ENCODE measurements around the gene KRTAP4-7.
"Not testable (repeated sequence)": the region's sequence is repeated elsewhere in the genome, so short reads cannot be mapped to it uniquely, and the experiment has no call there.

KRTAP4-7 gene

DNA sequence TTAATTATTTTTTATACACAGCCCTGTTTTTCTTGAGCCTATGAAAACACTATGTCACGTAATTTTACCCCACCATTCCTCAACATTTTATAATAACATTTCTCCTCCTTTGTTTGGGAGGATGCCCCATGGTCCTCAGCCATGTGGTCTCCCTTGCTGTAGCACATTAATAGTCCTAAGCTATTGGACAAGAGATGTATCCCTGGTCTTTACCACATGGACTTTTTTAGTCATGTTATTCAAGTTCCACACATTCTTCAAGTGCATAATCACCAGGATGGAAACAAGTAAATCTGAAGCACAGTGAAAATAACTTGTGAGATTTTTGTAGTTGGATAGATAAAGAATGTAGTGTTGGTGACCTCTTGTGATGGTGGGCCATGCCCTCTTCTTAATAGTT is 22.0 kb upstream of the KRTAP4-7 start:
- TF ChIP-seq, protein P1, sequence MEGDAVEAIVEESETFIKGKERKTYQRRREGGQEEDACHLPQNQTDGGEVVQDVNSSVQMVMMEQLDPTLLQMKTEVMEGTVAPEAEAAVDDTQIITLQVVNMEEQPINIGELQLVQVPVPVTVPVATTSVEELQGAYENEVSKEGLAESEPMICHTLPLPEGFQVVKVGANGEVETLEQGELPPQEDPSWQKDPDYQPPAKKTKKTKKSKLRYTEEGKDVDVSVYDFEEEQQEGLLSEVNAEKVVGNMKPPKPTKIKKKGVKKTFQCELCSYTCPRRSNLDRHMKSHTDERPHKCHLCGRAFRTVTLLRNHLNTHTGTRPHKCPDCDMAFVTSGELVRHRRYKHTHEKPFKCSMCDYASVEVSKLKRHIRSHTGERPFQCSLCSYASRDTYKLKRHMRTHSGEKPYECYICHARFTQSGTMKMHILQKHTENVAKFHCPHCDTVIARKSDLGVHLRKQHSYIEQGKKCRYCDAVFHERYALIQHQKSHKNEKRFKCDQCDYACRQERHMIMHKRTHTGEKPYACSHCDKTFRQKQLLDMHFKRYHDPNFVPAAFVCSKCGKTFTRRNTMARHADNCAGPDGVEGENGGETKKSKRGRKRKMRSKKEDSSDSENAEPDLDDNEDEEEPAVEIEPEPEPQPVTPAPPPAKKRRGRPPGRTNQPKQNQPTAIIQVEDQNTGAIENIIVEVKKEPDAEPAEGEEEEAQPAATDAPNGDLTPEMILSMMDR (conservative IDR thresholded peaks at IDR 0.05; ENCODE audit: low read length): peak; percentile 35
- peak; percentile 99 for DNase-seq (ENCODE audit: low read depth)
- no peak overlapping the region for H3K4me3 ChIP-seq (ENCODE audit: low read length)

DNA sequence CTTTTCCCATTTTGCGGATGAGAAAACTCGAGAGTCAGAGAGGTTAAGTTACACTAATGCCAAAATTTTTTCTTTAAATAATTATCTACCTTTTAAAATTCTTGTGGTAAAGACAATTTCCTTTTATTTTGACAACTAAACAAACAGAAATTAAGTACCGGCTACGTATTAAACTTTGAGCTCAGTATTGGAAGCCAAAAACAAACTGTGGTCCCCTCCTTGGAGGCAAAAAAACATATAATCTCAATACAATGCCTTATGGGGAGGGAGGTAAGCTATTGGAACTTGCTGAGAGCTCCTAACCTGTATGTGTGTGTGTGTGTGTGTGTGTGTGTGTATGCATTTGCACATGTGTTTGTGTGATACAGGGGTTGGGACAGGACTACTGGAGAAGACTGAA is 20.5 kb upstream of the KRTAP4-7 start:
- no peak overlapping the region for H3K4me3 ChIP-seq (ENCODE audit: low read length)
- no peak for DNase-seq (ENCODE audit: low read depth)
- TF ChIP-seq, protein P1 (conservative IDR thresholded peaks at IDR 0.05; ENCODE audit: low read length): no peak

DNA sequence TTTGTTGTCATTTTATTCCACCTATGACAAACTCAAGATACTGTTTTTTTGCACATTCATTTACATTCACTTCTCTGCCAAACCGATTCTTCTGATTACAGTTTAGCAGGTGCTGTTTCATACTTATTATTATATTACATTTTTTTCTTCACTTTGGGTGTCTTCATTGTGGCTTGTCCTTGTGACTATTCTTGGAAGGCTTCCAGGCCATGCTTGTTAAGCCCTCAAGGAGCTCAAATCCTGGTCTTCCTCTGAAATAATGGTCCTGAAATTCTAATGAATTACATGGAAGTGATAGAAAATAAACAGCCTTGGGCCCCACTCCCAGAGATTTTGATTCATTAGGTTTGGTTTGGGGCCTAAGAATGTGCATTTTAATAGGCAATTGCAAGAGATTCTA is 19.6 kb upstream of the KRTAP4-7 start:
- DNase-seq (ENCODE audit: low read depth): no peak
- TF ChIP-seq, protein P1 (conservative IDR thresholded peaks at IDR 0.05; ENCODE audit: low read length): no peak
- no peak overlapping the region for H3K4me3 ChIP-seq (ENCODE audit: low read length)

DNA sequence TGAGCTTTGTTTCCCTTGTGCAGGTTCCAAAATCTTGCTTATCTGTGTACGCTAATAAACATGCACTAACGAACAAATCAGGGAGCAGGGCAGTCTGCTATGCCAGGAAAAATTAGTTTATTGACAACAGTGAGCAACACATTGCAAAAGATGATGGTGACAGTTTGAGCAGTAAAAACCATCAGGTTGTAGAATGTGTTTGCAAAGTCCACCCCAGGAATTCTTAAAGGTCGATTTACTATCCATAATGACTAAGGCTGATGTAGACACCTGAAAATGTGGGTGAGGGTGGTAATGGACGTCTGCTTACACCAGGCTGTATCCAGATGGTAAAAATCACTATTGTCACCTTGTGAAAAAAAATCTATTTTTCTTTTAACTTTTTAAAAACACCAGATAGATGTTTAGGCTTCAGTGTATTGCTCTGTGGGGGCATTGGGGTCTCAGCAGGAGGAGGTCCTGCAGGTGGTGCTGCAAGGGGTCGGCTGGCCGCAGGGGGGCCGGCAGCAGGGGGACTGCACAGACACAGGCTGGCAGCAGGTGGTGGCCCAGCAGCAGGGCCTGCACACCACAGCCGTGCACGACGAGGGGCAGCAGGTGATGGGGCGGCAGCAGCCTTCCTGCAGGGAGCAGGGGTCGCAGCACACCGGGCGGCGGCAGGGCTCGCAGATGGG is 18.8 kb upstream of the KRTAP4-7 start:
- not testable (repeated sequence) for H3K4me3 ChIP-seq (ENCODE audit: low read length)

DNA sequence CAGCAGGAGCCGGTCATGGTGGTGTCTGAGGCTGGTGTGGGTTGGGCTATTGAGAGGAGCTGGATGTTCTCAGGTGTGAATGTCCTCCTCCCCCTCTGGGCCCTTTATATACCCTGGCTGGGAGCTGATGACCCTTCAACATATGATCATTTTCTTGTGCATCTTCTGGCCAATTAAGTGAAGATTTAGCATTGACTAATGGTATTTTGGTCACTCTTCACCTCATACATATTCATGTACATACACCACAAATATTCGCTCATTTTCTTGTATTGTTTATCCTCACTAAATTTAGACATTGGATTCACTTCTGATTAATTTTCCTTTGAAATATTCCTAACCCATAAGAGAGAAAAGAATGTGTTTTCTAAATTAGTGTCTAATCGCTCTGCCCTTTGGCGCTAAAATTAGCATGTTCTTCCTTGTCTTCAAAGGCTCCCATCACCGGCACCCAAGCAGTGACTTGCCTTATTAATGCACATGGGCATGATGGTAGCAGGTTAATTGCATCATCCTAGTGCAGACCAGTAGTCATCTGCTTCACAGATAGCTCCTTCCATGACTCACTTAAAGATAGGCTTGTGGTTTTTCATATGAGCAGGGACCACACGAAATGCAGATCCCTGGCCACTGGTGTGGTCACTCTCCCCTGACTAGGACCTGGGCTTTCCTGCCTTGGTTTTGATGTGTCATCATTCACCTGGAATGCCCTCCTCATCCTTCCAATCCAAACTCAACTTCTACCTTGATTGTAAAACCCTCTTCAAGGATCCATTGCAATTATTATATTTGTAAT is 17.9 kb upstream of the KRTAP4-7 start, which contains the start of gene KRTAP2-4:
KRTAP2-4 (minus strand) TSS at position 51 of the 796 bp plus-strand sequence; CDS start at position 17, 34 bp downstream.
- H3K4me3 ChIP-seq (ENCODE audit: low read length): no peak within 1 kb of the TSS
- TF ChIP-seq, protein P1 (conservative IDR thresholded peaks at IDR 0.05; ENCODE audit: low read length): no peak
- peak; percentile 92 for DNase-seq (ENCODE audit: low read depth)

More for the DNA sequence above, 18.8 kb upstream of the KRTAP4-7 start:
- DNase-seq (ENCODE audit: low read depth): not testable (repeated sequence)

DNA sequence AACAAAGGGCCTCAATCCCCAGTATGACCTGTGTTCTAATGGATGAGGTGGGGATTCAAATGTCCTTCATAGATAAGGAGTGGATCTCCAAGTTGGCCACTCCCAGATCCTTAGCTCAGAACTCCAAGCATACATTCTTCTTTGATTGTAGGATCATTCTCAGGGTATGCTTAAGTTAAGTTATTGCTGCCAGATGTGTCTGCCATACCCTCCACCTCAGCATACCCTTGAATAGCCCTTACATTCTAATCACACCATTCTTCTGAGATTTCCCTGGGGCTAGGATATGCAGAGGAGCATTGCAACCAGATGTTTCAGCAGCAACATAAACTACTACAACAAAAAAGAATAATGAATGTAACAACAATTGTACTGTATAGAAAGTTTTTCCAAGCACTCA is 16.7 kb upstream of the KRTAP4-7 start:
- H3K4me3 ChIP-seq (ENCODE audit: low read length): no peak overlapping the region
- TF ChIP-seq, protein P1 (conservative IDR thresholded peaks at IDR 0.05; ENCODE audit: low read length): no peak
- peak; percentile 87 for DNase-seq (ENCODE audit: low read depth)

DNA sequence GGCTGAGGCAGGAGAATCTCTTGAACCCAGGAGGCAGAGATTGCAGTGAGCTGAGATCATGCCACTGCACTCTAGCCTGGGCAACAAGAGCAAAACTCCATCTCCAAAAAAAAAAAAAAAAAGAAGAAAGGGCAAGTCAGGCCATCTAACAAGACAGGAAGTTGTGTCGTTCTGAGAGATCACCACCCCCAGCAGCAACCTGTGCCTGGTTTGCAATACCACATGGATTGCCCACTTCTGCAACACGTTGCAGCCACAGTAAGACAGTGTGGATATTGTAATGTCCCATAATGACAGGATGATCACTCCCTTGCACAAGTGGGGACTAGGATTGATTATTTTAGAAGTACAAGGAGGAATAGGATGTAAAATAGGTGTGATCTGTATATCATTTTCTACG is 14.9 kb upstream of the KRTAP4-7 start:
- no peak overlapping the region for H3K4me3 ChIP-seq (ENCODE audit: low read length)
- TF ChIP-seq, protein P1 (conservative IDR thresholded peaks at IDR 0.05; ENCODE audit: low read length): no peak
- no peak for DNase-seq (ENCODE audit: low read depth)

Data from AG10803 (cell line).